ENCODE results near the gene PDIA6.

Gene PDIA6

DNA sequence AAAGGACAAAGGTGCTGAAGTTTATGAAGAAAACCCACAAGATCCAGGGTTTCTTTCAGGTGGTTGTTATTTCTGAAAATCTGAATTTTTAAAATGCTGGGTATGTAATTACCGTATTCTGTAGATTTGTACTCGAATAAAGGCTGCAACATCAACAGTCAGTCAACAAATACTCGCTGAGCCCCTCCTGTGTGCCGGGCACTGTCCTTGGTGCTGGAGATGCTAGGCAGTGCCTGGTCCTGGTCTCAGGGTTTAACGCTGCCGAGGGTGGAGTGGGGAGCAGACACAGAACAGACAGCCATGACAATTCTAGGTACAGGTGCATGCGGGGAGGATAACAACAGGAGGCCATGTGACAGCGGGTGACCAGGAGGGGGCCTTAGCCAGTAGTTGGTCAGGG is 27.2 kb upstream of the PDIA6 start:
- TF ChIP-seq, protein P1, sequence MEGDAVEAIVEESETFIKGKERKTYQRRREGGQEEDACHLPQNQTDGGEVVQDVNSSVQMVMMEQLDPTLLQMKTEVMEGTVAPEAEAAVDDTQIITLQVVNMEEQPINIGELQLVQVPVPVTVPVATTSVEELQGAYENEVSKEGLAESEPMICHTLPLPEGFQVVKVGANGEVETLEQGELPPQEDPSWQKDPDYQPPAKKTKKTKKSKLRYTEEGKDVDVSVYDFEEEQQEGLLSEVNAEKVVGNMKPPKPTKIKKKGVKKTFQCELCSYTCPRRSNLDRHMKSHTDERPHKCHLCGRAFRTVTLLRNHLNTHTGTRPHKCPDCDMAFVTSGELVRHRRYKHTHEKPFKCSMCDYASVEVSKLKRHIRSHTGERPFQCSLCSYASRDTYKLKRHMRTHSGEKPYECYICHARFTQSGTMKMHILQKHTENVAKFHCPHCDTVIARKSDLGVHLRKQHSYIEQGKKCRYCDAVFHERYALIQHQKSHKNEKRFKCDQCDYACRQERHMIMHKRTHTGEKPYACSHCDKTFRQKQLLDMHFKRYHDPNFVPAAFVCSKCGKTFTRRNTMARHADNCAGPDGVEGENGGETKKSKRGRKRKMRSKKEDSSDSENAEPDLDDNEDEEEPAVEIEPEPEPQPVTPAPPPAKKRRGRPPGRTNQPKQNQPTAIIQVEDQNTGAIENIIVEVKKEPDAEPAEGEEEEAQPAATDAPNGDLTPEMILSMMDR (IDR thresholded peaks at IDR 0.05; ENCODE audit: extremely low read depth, missing control alignments), result no peak
- no peak for DNase-seq (ENCODE audit: low spot score)

GRCh38 chr2:10838734-10839133 is 26.1 kb upstream of the PDIA6 start:
- TF ChIP-seq, protein P1 (IDR thresholded peaks at IDR 0.05; ENCODE audit: extremely low read depth, missing control alignments), result no peak
- no peak for DNase-seq (ENCODE audit: low spot score)

DNA sequence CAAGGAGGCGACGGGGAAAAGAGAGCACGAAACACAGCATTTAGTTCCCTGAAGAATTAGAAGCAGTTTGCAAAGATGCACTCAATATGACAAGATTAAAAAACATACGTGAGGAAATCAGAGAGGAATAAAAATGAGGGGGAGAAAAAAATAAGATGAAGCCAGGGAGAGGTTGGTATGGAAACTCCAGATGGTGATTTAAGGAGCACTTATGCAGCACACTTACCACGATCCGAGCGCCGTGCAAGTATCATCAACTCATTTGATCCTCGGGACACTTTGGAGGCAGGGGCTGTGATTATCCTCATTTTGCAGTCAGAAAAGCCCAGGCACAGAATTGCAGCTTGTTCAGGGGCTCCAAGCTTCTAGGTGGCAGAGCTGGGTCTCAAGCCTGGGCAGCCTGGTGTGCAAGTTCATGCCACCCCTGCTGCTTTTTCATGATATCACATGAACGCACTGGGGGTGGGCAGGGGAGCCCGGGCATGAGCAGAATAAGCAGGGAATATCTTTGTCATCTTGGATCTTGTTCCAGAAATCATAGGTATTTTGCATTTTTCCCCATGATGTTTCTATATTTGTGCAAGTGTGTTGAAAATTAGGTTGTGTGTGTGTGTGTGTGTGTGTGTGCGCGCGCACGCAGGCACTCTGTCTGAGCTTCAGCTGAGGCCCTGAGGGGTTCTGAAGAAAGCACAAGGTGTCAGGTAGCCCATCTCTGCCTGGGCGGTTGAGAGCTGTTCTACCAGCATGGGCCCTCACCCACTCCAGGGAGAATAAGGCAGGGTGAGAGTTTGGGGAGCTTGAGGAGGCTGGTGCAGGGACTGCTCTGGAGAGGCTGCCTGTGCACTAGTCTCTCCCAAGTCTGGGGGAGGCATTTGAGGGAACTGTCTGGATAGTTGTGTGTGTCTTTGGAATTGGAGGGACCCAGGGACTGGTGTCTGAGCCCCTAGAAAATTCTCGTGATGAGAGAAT is 25.0 kb upstream of the PDIA6 start:
- no peak for DNase-seq (ENCODE audit: low spot score)
- TF ChIP-seq, protein P1 (IDR thresholded peaks at IDR 0.05; ENCODE audit: extremely low read depth, missing control alignments), result no peak

- TF ChIP-seq, protein P1 (IDR thresholded peaks at IDR 0.05; ENCODE audit: extremely low read depth, missing control alignments), result peak; percentile 62
- DNase-seq (ENCODE audit: low spot score), result peak; percentile 79
Measured at GRCh38 chr2:10835052-10835970, 22.7 kb upstream of the PDIA6 start.

DNA sequence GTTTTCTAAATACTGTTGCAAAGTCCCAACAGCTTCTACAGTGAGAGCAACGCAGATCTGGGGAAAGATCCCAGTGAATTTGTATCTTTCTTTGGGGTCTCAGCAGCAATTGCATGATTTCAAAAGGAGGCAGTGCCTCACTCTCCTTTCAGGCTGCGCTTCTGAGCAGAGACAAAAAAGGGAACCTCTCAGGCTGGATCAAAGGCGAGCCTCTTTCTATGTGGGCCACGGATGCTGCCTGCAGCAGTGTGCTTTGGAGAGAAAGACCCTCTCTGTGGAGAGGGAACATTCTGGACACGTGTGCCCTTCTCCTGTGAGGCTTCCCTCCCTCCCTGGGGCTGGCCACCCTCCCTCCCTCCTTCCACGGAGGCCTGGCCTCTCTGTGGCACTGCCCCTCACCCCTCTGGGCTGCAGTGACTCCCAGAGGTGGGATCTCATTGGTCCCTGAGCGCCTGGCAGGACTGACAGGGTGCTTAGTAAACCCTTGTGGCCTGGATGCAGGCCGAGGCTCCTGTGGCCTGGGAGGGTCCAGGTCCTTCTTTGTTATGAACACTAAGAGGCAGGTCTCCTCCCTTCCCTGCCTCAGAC is 21.6 kb upstream of the PDIA6 start:
- TF ChIP-seq, protein P1 (IDR thresholded peaks at IDR 0.05; ENCODE audit: extremely low read depth, missing control alignments), result no peak
- DNase-seq (ENCODE audit: low spot score), result no peak

GRCh38 chr2:10833021-10833420 is 20.4 kb upstream of the PDIA6 start:
- no peak for DNase-seq (ENCODE audit: low spot score)
- TF ChIP-seq, protein P1 (IDR thresholded peaks at IDR 0.05; ENCODE audit: extremely low read depth, missing control alignments), result no peak
